ENCODE data around the gene CCR5AS.

The CCR5AS gene

GRCh38 chr3:46338840-46339239 lies 68.0 kb downstream of the CCR5AS start:
- Histone ChIP-seq H3K4me2 (no peak overlapping the region), H4K20me1 (ENCODE audit: insufficient read depth, poor library complexity, severe bottlenecking) (no peaks in the 10 kb centered on the region), H3K9me2 (replicated peaks; ENCODE audit: insufficient read depth) (no peaks in the 10 kb centered on the region), H3K27me3 (no peaks in the 10 kb centered on the region), H3K79me2 (no peaks in the 10 kb centered on the region), H3K4me1 (ENCODE audit: insufficient read depth) (peaks cover 7% of the 10 kb centered on the region), H3K4me3 (no peak overlapping the region), H3K36me3 (replicated peaks; ENCODE audit: insufficient read depth, low read depth) (no peaks in the 10 kb centered on the region), H3K9me3 (ENCODE audit: low read depth) (no peaks in the 10 kb centered on the region), H3K27ac (no peak overlapping the region), H2AFZ (no peak overlapping the region)
- TF ChIP-seq EZH2phosphoT487 (IDR thresholded peaks at IDR 0.05; ENCODE audit: low read depth, severe bottlenecking, unreplicated experiment), result no peak
- TF ChIP-seq EZH2 (IDR thresholded peaks at IDR 0.05; ENCODE audit: borderline replicate concordance), result no peak
- no peak for TF ChIP-seq CTCF (IDR thresholded peaks at IDR 0.05; ENCODE audit: poor library complexity)
- WGBS (ENCODE audit: low lambda C conversion rate, missing lambda C conversion rate), result 95% methylated on average over 1 of the region's 1 CpG
- no peak for DNase-seq (ENCODE audit: low spot score)

GRCh38 chr3:46337911-46338310 lies 69.0 kb downstream of the CCR5AS start:
- Histone ChIP-seq H3K9me3 (ENCODE audit: low read depth) (no peaks in the 10 kb centered on the region), H2AFZ (no peak overlapping the region), H3K27ac (no peak overlapping the region), H3K4me3 (no peak overlapping the region), H3K9me2 (replicated peaks; ENCODE audit: insufficient read depth) (no peaks in the 10 kb centered on the region), H3K4me1 (ENCODE audit: insufficient read depth) (peaks cover 7% of the 10 kb centered on the region), H3K4me2 (no peak overlapping the region), H3K27me3 (no peaks in the 10 kb centered on the region), H3K79me2 (no peaks in the 10 kb centered on the region), H3K36me3 (replicated peaks; ENCODE audit: insufficient read depth, low read depth) (no peaks in the 10 kb centered on the region), H4K20me1 (ENCODE audit: insufficient read depth, poor library complexity, severe bottlenecking) (no peaks in the 10 kb centered on the region)
- TF ChIP-seq CTCF (IDR thresholded peaks at IDR 0.05; ENCODE audit: poor library complexity) (no peak), EZH2phosphoT487 (IDR thresholded peaks at IDR 0.05; ENCODE audit: low read depth, severe bottlenecking, unreplicated experiment) (no peak), EZH2 (IDR thresholded peaks at IDR 0.05; ENCODE audit: borderline replicate concordance) (no peak)
- no peak for DNase-seq (ENCODE audit: low spot score)

GRCh38 chr3:46335541-46335940 lies 71.3 kb downstream of the CCR5AS start:
- Histone ChIP-seq H3K27ac (peak overlapping the region; percentile 85), H4K20me1 (ENCODE audit: insufficient read depth, poor library complexity, severe bottlenecking) (no peaks in the 10 kb centered on the region), H3K4me2 (peak overlapping the region; percentile 61), H3K36me3 (replicated peaks; ENCODE audit: insufficient read depth, low read depth) (no peaks in the 10 kb centered on the region), H3K4me3 (no peak overlapping the region), H3K79me2 (no peaks in the 10 kb centered on the region), H3K4me1 (ENCODE audit: insufficient read depth) (peaks cover 7% of the 10 kb centered on the region), H3K9me2 (replicated peaks; ENCODE audit: insufficient read depth) (no peaks in the 10 kb centered on the region), H3K9me3 (ENCODE audit: low read depth) (no peaks in the 10 kb centered on the region), H2AFZ (no peak overlapping the region), H3K27me3 (no peaks in the 10 kb centered on the region)
- WGBS (ENCODE audit: low lambda C conversion rate, missing lambda C conversion rate), result 45% methylated on average over 3 of the region's 3 CpGs
- DNase-seq (ENCODE audit: low spot score), result peak; percentile 21
- no peak for TF ChIP-seq CTCF (IDR thresholded peaks at IDR 0.05; ENCODE audit: poor library complexity)
- no peak for TF ChIP-seq EZH2 (IDR thresholded peaks at IDR 0.05; ENCODE audit: borderline replicate concordance)
- no peak for TF ChIP-seq EZH2phosphoT487 (IDR thresholded peaks at IDR 0.05; ENCODE audit: low read depth, severe bottlenecking, unreplicated experiment)

Measured in hepatocyte (in vitro differentiated cells).